Osteocyte (in vitro differentiated cells): ENCODE results near the gene SLC2A2. TPM values are rescaled to one million over a fixed set of nuclear protein-coding genes. Genes with fewer than 3 reads are reported as not detected.

Experiments
- DNase-seq: peaks from one replicate; pipeline ENCODE4 v3.0.0; 2021; ENCODE audit warnings: mixed read lengths; ENCODE audit not compliant: unreplicated experiment; ENCODE audit errors: extremely low spot score
- H3K27ac Mint-ChIP-seq: one replicate; pipeline ENCODE4 v1.8.0; 2021; ENCODE audit warnings: mild to moderate bottlenecking, mixed read lengths; ENCODE audit not compliant: unreplicated experiment
- H3K27me3 Mint-ChIP-seq: one replicate; pipeline ENCODE4 v1.8.0; 2021; ENCODE audit warnings: mixed read lengths; ENCODE audit not compliant: unreplicated experiment
- H3K36me3 Mint-ChIP-seq: one replicate; pipeline ENCODE4 v1.8.0; 2021; ENCODE audit warnings: mixed read lengths; ENCODE audit not compliant: unreplicated experiment
- H3K4me1 Mint-ChIP-seq: one replicate; pipeline ENCODE4 v1.8.0; 2021; ENCODE audit warnings: mixed read lengths; ENCODE audit not compliant: unreplicated experiment
- H3K4me3 Mint-ChIP-seq: one replicate; pipeline ENCODE4 v1.8.0; 2021; ENCODE audit warnings: mild to moderate bottlenecking, moderate library complexity, mixed read lengths; ENCODE audit not compliant: unreplicated experiment
- H3K9me3 Mint-ChIP-seq: one replicate; pipeline ENCODE4 v1.8.0; 2021; ENCODE audit warnings: mixed read lengths; ENCODE audit not compliant: unreplicated experiment
- total RNA-seq: library from RNA; stranded (reverse); gene quantifications from 2 replicates; pipeline ENCODE4 v1.2.1, GENCODE V29; 2021
- TF ChIP-seq, protein P1 (sequence below): fragments of 200-600 bp; sonication (generic); IDR thresholded peaks from 2 replicates; pipeline ENCODE4 v1.5.0; 2021; ENCODE audit warnings: antibody characterized with exemption, mild to moderate bottlenecking, moderate library complexity

SLC2A2 gene
- total RNA-seq, 1 donor from 2014 or later = not detected

DNA sequence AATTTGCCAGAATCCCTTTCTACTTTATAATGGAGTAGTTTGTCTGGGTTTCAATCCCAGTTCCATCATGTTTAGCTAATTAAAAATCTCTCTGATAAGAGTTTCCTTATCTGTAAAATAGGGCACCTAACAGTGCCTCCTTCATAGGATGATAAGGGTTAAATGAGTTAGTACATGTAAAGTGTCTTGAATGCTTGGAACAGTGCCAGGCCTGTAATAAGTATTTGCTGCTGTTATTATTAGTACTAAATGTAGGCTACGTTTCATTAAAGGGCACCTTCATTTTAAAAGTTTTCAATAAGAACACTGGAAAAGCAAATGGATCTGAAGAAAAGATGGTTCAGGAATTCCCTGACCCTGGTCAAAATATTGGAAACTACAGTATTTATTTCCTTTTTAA, 11.8 kb upstream of the SLC2A2 start:
- no peaks in the 10 kb centered on the region for H3K36me3 Mint-ChIP-seq
- H3K9me3 Mint-ChIP-seq = no peaks in the 10 kb centered on the region
- DNase-seq = no peak
- H3K4me1 Mint-ChIP-seq = no peaks in the 10 kb centered on the region
- TF ChIP-seq, protein P1, sequence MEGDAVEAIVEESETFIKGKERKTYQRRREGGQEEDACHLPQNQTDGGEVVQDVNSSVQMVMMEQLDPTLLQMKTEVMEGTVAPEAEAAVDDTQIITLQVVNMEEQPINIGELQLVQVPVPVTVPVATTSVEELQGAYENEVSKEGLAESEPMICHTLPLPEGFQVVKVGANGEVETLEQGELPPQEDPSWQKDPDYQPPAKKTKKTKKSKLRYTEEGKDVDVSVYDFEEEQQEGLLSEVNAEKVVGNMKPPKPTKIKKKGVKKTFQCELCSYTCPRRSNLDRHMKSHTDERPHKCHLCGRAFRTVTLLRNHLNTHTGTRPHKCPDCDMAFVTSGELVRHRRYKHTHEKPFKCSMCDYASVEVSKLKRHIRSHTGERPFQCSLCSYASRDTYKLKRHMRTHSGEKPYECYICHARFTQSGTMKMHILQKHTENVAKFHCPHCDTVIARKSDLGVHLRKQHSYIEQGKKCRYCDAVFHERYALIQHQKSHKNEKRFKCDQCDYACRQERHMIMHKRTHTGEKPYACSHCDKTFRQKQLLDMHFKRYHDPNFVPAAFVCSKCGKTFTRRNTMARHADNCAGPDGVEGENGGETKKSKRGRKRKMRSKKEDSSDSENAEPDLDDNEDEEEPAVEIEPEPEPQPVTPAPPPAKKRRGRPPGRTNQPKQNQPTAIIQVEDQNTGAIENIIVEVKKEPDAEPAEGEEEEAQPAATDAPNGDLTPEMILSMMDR = no peak
- no peak overlapping the region for H3K27ac Mint-ChIP-seq
- H3K4me3 Mint-ChIP-seq = no peak overlapping the region
- H3K27me3 Mint-ChIP-seq = peaks cover 12% of the 10 kb centered on the region

DNA sequence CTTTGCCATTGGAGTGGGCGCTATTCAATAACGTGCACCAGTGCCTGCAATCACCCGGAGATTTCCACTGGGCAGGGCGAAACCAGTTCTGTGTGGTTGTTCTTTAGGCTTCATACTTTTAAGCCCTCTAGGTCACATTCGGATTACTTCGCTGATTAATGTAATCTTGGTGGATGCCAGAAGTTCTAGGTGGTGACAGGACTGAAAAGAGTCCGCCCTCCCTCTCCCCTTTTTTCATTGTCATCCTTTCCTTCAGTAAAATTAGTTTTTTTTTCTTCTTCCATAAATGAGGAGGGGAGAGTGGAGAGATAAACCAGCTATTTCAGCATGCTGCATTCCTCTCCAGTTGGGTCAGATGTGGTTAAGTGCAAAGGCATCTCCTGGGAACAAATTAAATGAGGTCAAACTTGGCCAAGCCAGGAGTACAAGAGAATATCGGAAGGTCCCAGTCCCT, 2.3 kb upstream of the SLC2A2 start:
- Mint-ChIP-seq H3K4me1 (no peaks in the 10 kb centered on the region), H3K4me3 (no peak overlapping the region), H3K27ac (no peak overlapping the region), H3K36me3 (no peaks in the 10 kb centered on the region), H3K27me3 (peaks cover 3% of the 10 kb centered on the region), H3K9me3 (no peaks in the 10 kb centered on the region)
- DNase-seq = no peak
- TF ChIP-seq, protein P1 = no peak

GRCh38 chr3:171028025-171028778, 1.7 kb upstream of the SLC2A2 start:
- DNase-seq = no peak
- Mint-ChIP-seq H3K4me3 (no peak overlapping the region), H3K9me3 (no peaks in the 10 kb centered on the region), H3K27me3 (peaks cover 3% of the 10 kb centered on the region), H3K4me1 (no peaks in the 10 kb centered on the region), H3K36me3 (no peaks in the 10 kb centered on the region), H3K27ac (no peak overlapping the region)
- TF ChIP-seq, protein P1 = no peak

DNA sequence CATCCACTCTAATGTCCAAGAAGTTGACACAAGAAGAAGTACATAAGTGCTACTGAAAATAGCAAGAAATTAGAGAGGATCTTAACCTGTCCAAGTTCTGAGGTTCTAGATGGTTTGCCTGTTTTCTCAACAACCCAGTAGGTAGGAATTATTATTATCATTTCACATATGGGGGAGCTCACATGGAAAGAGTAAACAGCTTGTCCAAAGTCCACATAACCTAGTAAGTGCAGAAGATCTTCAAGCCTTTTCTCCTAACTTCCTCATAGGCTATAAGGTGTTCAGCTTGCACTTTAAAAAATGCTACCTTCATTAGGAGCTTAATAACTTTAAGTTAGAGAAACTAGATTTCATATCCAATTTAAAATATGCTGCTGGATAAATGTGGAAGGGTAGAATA, 3.0 kb downstream of the SLC2A2 start:
- Mint-ChIP-seq H3K36me3 (no peaks in the 10 kb centered on the region), H3K27ac (no peak overlapping the region), H3K4me1 (no peaks in the 10 kb centered on the region), H3K4me3 (no peak overlapping the region), H3K27me3 (peaks cover 3% of the 10 kb centered on the region), H3K9me3 (peaks cover 4% of the 10 kb centered on the region)
- TF ChIP-seq, protein P1 = no peak
- no peak for DNase-seq

DNA sequence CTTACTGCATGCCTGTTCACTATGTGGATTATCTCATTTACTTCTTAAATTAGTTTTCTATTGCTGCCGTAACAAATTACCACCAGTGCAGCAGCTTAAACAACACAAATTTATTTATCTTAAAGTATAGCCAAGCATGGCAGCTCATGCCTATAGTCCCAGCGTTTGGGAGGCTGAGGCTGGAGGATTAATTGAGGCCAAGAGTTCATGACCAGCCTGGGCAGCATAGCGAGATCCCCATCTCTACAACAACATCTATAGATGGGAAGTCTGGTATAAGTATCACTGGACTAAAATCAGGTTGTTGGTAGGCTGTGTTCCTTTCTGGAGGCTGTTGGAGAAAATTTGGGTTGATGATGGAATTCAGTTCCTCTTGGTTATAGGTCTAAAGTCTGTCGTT, 5.1 kb downstream of the SLC2A2 start:
- Mint-ChIP-seq H3K27me3 (peaks cover 3% of the 10 kb centered on the region), H3K4me1 (no peaks in the 10 kb centered on the region), H3K4me3 (no peak overlapping the region), H3K36me3 (no peaks in the 10 kb centered on the region), H3K9me3 (peaks cover 4% of the 10 kb centered on the region), H3K27ac (no peak overlapping the region)
- TF ChIP-seq, protein P1 = no peak
- DNase-seq = no peak
